ENCODE measurements around the gene MAOA.

- no peak for TF ChIP-seq CTCF (conservative IDR thresholded peaks at IDR 0.05 in 1 of 2, IDR thresholded peaks at IDR 0.05 in 1 of 2; ENCODE audit: extremely low read depth in 1 of 2, insufficient read depth in 1 of 2, low read depth in 1 of 2, low read length in 2 of 2)
- TF ChIP-seq EZH2 (IDR thresholded peaks at IDR 0.05; ENCODE audit: borderline replicate concordance, low read length) = no peak
These were observed 8.6 kb downstream of the MAOA start for GRCh38 chrX:43664708-43665107.
